GM21737 (cell line): ENCODE measurements around the gene TFPT.

Experiments used
- ATAC-seq: cut with Tn5 transposase; IDR thresholded peaks from one replicate; pipeline ENCODE4 v1.9.1; 2021; ENCODE audit warnings: mild to moderate bottlenecking, moderate library complexity; ENCODE audit not compliant: unreplicated experiment

Gene TFPT

DNA sequence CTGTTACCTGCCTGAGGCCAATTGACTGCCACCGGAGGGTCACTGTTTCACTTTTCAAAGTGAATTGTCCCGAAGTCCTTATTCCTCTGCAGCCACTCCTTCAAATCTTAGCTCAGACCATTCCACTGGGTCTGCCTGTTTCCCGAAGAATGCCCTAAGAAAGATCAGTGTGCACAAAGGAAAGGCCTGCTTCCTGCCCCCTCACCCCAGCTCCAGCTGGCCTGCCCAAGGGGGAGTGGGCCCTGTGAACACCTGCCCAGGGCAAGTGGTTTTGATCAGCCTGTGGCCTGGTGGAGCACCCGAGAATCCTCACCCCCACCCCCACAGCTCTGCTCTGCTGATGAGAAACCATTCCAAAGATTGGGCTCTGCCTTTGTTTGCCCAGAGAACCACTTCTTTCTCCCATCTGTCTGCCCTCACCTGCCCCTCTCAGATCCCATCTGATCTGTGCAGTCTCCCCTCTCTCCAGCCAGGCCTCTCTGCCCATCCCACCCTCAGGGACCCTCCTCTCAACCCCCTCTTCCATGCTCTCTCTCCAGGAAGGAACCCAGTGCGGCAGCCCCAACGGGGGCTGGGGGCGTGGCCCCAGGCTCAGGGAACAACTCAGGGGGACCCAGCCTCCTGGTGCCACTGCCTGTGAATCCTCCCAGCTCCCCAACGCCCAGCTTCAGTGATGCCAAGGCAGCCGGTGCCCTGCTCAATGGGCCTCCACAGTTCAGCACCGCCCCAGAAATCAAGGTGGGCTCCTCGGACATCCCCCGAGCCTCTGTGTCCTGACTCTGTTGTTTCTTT lies 33.8 kb upstream of the TFPT start:
- ATAC-seq, result no peak

DNA sequence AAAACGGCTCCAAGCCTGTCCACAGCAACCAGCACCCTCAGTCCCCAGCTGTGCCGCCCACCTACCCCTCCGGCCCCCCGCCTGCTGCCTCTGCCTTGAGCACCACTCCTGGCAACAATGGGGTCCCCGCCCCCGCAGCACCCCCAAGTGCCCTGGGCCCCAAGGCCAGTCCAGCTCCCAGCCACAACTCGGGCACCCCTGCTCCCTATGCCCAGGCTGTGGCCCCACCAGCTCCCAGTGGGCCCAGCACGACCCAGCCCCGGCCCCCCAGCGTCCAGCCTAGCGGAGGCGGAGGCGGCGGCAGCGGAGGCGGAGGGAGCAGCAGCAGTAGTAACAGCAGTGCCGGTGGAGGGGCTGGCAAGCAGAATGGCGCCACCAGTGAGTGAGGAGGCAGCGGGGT lies 32.7 kb upstream of the TFPT start:
- ATAC-seq, result no peak

DNA sequence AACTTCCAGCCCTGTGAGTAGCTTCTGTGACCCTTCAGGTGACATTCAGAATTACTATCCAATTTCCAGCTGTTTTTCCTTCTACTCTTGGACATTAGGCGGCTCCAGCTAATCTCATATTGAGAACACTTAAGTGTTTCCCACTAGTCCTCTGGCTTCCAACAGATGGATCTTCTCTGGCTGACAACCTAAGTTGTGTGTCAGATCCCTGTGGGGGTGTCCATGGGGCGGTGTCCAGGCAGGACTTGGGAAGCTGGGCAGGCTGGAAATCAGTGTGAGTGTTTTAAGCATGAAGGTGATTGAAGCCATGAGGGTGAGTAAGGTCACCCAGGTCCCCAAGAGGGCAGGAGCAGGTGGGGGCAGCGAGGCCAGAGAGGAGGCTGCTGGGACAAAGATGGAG lies 32.2 kb upstream of the TFPT start:
- no peak for ATAC-seq

DNA sequence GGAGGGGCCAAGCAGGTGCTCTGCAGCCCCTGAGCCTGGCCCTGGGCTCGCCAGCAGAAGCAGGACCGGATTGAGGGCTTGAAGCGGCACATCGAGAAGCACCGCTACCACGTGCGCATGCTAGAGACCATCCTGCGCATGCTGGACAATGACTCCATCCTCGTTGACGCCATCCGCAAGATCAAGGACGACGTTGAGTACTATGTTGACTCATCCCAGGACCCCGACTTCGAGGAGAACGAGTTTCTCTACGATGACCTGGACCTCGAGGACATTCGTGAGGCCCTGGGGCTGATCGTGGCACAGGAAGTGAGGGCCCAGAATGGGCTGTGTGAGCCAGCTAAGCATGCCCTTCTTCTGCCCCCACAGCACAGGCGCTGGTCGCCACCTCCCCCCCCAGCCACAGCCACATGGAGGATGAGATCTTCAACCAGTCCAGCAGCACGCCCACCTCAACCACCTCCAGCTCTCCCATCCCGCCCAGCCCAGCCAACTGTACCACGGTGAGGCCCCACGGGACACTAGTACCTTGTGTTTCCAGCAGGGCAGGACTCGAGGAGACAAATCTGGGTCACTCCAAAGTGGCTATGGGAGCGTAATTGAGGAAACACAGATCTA lies 30.2 kb upstream of the TFPT start:
- ATAC-seq, result no peak

DNA sequence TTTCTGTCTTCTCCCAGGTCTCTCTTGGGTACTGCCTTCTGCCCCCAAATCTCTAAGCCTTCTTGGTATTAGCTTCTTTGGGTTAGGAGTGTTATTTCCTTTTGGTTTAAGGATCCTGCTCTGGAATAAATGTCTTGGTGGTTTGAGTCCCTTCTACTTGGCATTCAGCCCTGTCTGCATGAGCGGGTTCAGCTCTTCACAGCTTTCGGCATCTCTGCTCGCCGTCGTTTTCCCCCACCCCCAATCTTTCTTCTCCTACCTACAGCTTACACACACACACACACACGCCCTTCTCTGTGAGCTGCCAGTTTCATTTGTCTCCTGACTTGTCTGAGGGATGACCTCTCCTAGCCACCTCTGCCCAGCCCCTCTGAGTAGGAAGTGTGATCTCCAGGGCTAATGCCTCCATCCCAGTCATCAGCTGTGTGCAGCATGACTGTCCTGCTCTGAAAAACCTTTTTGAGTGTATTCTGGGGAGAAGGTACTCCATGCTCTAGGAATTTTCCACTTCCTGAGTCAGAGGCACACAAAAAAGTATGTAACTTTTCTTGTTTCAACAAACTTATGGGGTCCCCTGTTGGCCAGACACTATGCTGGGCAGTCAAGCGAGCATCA lies 26.8 kb upstream of the TFPT start:
- ATAC-seq, result no peak

DNA sequence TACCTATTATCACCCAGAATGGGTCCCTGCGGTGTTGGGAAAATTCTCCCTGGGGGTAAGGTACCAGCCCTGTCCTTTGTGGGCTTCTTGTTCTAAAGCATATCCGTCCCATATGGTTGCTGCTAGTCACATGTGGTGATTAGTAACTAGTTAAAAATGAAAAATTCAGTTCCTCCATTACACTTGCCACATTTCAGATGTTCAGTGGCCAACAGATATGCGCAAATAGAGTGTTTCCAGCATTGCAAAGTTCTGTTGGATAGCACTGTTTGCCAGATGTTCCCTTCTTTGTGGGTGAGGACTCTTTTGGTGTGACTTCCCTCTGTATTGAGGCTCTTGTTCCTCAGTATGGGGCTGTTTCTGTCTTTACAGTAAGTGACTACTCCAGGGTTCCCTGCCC lies 25.9 kb upstream of the TFPT start:
- no peak for ATAC-seq

DNA sequence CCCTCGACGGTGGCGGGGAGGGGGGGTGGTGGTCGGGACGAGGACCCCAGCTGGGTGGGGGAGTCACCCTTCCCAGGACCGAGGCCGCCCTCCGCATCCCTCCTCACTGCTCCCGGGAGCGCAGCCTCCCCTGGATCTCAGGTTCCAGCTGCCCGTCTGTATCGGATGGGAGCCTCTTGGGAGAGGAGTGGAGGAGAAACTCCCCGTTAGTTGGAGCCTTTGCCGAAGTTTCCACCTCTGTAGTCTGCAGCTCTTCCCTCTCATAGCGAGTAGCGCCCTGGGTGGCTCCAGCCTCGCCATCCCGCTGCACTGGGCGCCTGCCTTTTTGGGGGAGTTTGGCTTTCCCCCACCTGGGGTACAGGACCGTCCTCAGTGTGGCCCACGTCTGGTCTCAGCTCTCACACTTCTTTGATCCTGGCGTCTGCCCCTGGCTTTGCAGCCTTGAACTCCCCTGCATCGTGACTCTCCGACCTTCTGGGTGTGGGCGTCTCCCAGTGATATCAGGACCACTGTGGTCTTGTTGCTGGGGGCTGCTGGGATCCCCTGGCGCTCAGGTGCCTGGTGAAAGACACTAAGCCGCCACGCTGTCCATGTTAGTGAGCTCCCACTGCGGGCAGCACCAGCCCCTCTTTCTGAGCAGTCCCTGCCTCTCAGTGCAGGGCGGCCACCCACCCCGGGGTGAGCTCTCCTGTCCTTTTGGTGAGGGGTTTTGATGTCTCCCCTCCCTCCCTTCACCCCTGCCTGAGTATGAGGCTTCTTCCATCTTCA lies 23.2 kb upstream of the TFPT start:
- no peak for ATAC-seq

DNA sequence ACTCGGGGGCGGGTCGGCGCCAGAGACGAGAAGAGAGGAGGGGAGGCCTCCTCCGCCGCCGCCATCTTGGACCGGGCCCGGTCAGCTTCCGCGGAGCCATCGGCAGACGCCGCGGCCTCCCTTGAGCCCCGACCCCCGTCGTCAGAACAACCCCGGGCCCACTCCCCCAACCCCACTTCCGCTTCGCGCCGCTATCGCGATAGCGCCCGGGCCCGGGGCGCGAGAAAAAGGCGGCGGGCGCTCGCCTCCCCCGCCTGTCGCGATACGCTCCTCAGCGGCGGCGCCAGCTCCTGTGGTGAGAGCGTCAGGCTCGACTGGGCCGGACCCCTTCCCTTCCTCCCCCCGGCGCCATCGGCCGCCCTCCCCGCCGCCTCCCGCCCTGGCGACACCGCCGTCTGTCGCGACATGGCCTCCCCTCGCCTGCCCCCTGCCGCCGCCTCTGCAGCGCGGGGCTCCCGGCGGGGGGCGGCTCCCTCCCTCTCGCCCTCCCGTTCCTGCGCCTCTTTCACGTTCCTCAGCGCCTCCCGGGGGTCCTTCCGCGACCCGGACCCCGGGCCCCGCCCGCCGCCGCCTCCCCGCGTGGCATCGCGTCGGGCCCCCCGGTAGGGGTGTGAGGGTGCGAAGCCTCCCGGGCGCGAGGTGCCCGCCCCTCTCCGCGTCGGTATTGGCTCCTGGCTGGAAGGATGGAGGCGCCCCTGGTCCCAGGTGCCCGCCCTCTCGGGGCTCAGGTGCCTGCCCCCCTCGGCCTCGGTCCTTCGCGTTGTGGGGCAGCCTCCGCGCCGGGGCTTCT lies 22.4 kb upstream of the TFPT start, which contains the start of gene CNOT3:
Gene CNOT3, plus strand, starts transcription at position 64 of the 790 bp plus-strand sequence. CDS start 5,217 bp downstream, outside the sequence.
- no peak for ATAC-seq

DNA sequence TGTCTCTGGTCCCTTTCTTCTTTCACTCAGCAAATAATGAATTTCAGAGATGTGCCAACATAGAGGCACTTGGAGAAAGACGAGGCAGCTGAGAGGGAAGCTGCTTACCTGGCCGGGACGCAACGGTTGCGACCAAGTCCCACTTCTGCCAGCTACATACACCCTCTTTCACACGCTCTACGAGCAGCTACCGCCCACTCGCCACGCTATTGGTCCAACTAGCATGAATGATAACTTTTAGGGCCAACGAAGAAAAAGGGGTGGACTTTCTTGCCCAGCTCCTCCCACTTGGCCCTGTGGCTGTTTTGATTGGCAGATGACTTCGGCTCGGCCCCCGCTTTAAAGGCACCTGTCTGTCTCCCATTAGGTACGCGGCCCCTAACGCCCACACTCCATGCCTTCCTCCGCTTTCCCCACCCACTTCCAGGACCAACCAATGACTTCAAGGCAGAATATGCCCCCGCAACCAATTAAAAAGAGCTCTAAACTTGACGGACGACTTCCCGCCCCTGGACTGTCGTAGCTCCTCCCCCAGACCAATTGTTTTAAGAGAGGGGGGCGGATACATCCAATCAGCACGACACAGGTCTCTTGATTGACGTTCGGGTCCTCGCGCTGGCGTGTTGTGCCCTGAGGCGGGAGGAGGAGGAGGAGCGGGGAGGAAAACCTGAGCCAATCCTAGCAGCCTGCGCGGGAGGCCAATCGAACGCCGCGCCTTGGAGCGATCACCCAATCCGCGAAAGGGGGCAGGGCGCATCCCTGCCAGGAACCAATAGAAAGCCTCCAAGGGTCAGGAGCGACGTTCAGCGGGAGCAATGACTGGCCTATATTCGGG lies 21.6 kb upstream of the TFPT start:
- peak; percentile 72 for ATAC-seq

DNA sequence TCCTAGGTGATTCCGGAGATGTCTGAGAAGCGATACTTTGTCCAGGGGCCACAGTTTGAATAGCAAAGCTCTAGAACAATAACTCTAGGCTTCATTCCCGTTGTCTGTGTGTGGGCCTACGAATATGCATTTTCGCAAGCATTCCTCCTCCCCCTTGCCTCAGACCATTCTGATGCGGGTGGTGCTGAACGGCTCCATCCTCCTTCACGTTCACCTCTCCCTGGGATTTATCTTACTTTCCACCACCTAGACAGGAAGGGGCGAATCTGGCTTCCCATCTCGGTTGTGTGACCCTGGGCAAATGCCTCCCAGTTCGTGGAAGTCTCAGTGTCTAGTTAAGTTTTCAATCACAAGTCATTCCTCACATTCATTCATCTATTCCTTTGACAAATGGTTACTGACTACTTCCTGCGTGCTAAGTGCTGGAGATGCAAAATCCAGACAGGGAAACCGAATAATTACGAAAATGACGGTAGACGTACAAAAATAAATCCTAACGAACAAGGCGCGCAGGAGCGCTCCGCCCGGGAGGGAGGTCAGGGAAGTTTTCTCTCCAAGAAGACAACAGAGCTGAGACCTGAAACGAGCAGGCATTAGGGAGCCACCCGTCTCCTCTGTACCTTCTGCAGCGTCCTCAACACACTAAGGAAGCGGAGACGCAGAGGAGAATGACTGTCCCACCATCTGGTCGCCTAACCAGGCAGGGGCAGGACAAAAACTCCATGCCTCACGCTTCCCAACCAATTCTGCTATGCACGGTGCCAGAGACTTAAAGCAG lies 20.8 kb upstream of the TFPT start:
- peak; percentile 0 for ATAC-seq

DNA sequence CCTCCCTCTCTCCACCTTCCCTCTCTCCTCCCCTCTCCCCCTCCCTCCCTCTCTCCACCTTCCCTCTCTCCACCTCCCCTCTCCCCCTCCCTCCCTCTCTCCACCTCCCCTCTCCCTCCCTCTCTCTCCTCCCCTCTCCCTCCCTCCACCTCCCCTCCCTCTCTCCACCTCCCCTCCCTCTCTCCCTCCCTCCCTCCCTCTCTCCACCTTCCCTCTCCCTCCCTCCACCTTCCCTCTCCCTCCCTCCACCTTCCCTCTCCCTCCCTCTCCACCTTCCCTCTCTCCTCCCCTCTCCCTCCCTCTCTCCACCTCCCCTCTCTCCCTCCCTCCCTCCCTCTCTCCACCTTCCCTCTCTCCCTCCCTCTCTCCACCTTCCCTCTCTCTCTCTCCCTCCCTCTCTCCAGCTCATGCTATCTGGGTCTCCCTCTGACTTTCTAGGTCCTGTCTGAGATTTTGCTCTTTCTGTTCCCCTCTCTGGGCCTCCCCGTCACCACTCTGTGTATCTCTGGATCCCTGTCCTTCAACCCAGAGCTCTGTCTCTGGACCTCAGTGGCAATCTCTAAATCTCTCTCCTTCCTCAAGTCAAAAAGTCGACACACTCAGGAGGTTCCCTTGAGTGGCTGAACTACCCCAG lies 18.6 kb upstream of the TFPT start:
- ATAC-seq, result no peak

DNA sequence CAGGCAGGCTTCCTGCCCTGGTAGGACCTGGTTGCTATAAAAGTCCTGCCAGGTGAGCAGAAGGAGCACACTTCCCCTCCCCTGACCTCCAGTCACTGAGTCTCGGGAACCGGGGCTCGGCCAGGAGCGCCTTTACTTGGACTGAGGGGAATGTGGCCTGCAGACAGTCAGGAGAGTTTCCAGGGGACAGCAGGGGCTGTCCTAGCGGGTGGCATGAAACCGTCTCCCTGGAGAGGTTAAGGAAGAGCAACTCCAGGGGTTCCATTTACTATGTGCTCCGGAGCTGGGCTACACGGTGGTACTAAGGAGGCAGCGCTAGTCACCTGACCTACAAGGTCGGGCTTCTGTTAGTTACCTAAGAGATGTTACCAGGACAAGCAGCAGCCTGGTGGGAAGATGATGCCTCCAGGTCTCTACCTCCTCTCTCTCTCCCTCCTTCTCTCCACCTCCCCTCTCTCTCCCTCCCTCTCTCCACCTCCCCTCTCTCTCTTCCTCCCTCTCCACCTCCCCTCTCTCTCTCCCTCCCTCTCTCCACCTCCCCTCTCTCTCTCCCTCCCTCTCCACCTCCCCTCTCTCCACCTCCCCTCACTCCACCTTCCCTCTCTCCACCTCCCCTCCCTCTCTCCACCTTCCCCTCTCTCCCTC lies 18.0 kb upstream of the TFPT start:
- no peak for ATAC-seq

DNA sequence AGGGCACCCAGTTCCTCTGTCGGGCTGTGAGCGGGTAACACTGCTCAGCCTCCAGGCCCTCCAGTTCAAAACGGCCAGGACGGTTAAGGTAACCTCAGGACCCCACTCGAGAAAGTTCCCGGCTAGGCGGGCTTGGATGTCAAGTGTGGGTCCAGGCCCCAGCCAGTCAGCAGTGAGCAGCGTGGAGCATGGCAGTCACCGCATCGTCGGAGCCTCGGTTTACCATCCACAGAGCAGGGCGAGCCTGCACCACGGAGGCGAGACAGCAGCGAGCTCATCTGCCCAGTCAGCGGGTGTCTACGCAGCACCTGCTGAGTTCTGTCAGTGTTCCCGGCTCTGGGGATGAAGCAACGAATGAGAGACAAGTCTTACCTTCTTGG lies 14.2 kb upstream of the TFPT start:
- no peak for ATAC-seq

DNA sequence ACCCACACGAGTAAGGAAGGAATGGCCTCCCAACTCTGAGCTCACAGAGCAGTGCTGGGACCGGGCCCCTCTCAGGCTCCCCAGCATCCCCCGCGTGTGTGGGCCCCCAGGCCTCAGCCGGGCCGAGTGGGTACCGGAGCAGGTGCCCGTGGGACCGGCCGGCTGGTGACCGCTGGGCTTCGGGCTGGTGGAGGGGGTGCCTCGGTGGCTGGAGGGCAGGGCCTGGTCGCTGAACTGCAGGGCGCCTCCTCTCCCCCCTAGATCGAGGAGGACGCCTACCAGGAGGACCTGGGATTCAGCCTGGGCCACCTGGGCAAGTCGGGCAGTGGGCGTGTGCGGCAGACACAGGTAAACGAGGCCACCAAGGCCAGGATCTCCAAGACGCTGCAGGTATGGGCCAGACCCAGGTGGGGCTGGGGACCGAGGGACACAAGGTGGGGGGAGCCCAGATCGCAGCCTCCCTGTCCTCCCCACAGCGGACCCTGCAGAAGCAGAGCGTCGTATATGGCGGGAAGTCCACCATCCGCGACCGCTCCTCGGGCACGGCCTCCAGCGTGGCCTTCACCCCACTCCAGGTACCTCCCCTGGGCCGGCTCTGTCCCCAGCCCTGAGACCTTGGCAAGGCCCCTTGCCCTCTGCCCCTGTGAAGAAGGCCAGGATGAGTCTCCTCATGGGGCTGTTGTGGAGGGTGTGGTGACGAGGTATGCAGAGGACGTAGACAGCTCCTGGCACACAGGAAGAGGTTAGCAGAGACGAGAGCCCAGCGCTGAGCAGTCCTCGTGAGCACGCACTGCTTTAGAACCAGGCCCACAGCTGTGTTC lies 13.5 kb upstream of the TFPT start:
- ATAC-seq, result no peak

DNA sequence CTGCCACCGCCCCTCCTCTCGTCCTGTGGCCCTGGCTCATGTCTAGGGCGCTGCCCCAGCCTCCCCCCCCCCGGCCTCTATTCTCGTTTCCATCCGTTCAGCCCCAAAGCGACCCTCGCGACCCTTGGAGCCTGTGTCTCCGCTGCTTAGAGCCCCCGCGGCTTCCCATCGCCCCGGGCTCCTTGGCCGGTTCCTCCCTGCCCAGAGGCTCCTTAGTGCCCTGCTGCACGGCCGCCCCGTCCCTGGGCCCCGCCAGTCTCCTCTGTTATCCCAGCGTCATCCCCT lies 12.9 kb upstream of the TFPT start:
- no peak for ATAC-seq

DNA sequence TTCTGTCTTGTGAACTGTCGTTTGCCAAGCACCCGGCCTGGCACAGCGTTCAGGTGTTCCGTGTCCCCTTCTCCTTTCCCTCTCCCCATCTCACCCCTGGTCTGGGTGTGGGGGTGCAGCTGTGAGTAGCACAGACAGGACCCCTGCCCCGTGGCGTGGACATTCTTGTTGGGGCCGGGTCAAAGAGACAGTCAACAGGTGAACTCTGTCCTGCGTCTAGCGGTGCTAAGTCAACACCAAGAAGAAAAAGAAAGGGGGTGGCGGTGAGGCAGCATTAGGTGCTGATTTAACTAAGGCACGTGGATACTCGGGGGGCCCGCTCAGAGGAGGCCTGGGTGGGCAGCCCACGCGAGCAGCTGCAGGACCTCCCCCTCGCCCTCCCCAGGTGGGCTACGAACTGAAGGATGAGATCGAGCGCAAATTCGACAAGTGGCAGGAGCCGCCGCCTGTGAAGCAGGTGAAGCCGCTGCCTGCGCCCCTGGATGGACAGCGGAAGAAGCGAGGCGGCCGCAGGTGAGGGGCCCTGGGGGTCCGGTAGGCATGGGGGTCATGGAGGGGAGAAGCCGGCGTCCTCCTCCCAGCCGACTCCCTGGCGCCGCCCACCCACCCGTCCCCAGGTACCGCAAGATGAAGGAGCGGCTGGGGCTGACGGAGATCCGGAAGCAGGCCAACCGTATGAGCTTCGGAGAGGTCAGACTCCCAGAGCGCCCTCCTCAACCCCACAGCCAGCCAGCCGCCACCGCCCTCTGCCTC lies 12.4 kb upstream of the TFPT start:
- ATAC-seq, result no peak

DNA sequence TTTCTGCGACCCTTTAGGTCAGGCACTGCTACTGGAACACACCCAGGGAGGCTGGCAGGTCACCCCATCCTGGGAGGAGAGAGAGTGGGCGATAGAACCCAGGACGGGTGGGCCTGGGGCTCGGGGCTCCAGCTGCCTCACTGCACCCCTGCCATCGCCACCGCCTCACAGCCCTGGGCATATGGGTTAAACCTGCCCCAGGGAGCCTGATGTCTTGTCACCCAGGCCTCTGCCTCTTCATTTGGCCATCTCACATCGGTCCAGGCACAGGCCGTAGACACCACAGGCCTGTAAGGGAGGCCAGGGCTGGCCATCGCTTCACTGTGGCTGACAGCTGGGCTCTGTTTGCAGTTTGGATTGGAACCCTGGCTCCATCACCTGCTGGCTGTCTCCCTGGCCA lies 10.3 kb upstream of the TFPT start:
- no peak for ATAC-seq
